GM19351 (cell line): Measurements from ENCODE around the gene ETS1.

Source experiments
- ATAC-seq: cut with Tn5 transposase; IDR thresholded peaks from one replicate; pipeline ENCODE4 v1.9.1; 2021; ENCODE audit warnings: mild to moderate bottlenecking, moderate library complexity; ENCODE audit not compliant: unreplicated experiment

ETS1 gene

GRCh38 chr11:128412847-128413791, 174.2 kb downstream of the ETS1 start:
- ATAC-seq: peak; percentile 69

DNA sequence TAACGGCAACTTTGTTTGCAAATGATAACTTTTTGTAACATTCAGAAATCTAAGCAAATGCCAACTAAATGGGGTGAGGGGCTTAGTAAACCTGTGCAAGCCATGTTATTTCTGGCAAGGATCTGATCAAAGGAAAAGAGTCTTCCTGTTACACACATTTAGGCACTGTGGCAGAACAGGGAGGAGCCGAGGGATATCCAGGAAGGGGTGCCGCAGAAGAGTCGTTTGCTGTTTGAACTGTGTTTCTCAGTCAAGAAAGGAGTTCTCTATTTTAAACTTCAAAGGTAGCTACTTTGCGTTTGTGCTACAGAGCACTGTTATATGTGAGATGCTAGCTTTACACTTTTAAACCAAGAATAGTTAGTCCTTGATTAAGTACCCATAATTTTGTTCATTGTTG, 175.5 kb downstream of the ETS1 start:
- no peak for ATAC-seq

- ATAC-seq: no peak
Measured at GRCh38 chr11:128411150-128411549, 176.2 kb downstream of the ETS1 start.

GRCh38 chr11:128409476-128409875, 177.9 kb downstream of the ETS1 start:
- ATAC-seq: no peak
